K562 (cell line): Measurements from ENCODE around the gene MYO7A. TPM values are rescaled to one million over a fixed set of nuclear protein-coding genes. Genes with fewer than 3 reads are reported as not detected.

Experiments
- ATAC-seq: fragments of 200-7000 bp; cut with Tn5 transposase; 3 replicates; pipeline ENCODE4 v1.9.1; 2020; ENCODE audit warnings: moderate library complexity
- BruUV-seq: library from RNA; stranded (reverse); fragments of 400-500 nt; replicated peaks from 2 replicates; lab custom pipeline; 2021; lab: Mats Ljungman, UMichigan
- CTCF ChIA-PET: fragments of 300-600 bp; formaldehyde crosslinking; extraction: SDS; loops from one replicate; lab custom pipeline; 2021; ENCODE audit warnings: low intra/inter-chr PET ratio; lab: Yijun Ruan, JAX
- POLR2A ChIA-PET: fragments of 300-600, 350-650 bp; sonication (Branson Sonifier 250); formaldehyde crosslinking; extraction: SDS; loops from one replicate; lab custom pipeline; 2021; ENCODE audit warnings: antibody characterized with exemption, inconsistent platforms; lab: Yijun Ruan, JAX
- DNase-seq, 4 experiments: peaks; one replicate each; pipeline versions ENCODE4 v3.0.0 to v3.0.0-alpha.2; 2011 to 2018; ENCODE audit warnings: low spot score in 3 of 4, mixed read lengths in 3 of 4; ENCODE audit errors: extremely low read depth in 1 of 4
- FAIRE-seq: peaks from 2 replicates; lab custom pipeline; 2011; peaks lifted over from hg19 to GRCh38; lab: Jason Lieb, UNC
- H2AFZ ChIP-seq: 2 replicates; pipeline ENCODE4 v1.6.0; 2011; ENCODE audit warnings: low read depth, low read length, control low read depth, inconsistent platforms
- H3K27ac ChIP-seq: fragments of 200-600 bp; 3 replicates; pipeline ENCODE4 v1.8.0; 2011; ENCODE audit warnings: low read depth, mild to moderate bottlenecking, control low read depth, inconsistent platforms, low read length, moderate library complexity, mixed read lengths; ENCODE audit errors: extremely low read depth
- H3K27me3 ChIP-seq, 2 experiments: fragments of 300-600 bp in 1 of 2; 2 replicates in 1 of 2; 3 replicates in 1 of 2; pipeline versions ENCODE4 v1.6.0 to v1.8.0; 2011; ENCODE audit warnings: inconsistent platforms in 2 of 2, low read length in 2 of 2, mild to moderate bottlenecking in 1 of 2, mixed read lengths in 1 of 2, moderate library complexity in 1 of 2; ENCODE audit not compliant: control insufficient read depth in 2 of 2, insufficient read depth in 2 of 2
- H3K36me3 ChIP-seq: fragments of 300-600 bp; 3 replicates; pipeline ENCODE4 v1.8.0; 2011; ENCODE audit warnings: mild to moderate bottlenecking, low read length, inconsistent platforms; ENCODE audit not compliant: control insufficient read depth, insufficient read depth
- H3K4me1 ChIP-seq, 2 experiments: fragments of 200-600 bp in 1 of 2; replicated peaks in 1 of 2; 2 replicates in 1 of 2; 3 replicates in 1 of 2; pipeline versions ENCODE4 v1.5.1 to v1.8.0; 2011; ENCODE audit warnings: inconsistent platforms in 2 of 2, low read length in 2 of 2, mild to moderate bottlenecking in 1 of 2, mixed read lengths in 1 of 2, moderate library complexity in 1 of 2; ENCODE audit not compliant: control insufficient read depth in 2 of 2, insufficient read depth in 2 of 2
- H3K4me2 ChIP-seq: 2 replicates; pipeline ENCODE4 v1.6.1; 2011; ENCODE audit warnings: low read length, control low read depth, inconsistent platforms, mixed read lengths; ENCODE audit not compliant: insufficient read depth
- H3K4me3 ChIP-seq: fragments of 200-600 bp; sonication (generic), shearing (Covaris generic); 2 replicates; pipeline ENCODE4 v1.5.1; 2016; ENCODE audit warnings: control low read depth, inconsistent platforms
- H3K79me2 ChIP-seq: fragments of 200-600 bp; 3 replicates; pipeline ENCODE4 v1.8.0; 2011; ENCODE audit warnings: low read length, inconsistent platforms; ENCODE audit not compliant: control insufficient read depth, insufficient read depth
- H3K9ac ChIP-seq, 2 experiments: 2 replicates each; pipeline versions ENCODE4 v1.6.0 to v1.6.1; 2011; ENCODE audit warnings: low read depth in 2 of 2, low read length in 2 of 2, control low read depth in 1 of 2, inconsistent platforms in 1 of 2, mild to moderate bottlenecking in 1 of 2, mixed read lengths in 1 of 2; ENCODE audit not compliant: insufficient read depth in 1 of 2
- H3K9me1 ChIP-seq: one replicate; pipeline ENCODE4 v1.6.0; 2011; ENCODE audit warnings: inconsistent platforms, mild to moderate bottlenecking, low read length, moderate library complexity; ENCODE audit not compliant: control insufficient read depth, insufficient read depth
- H3K9me3 ChIP-seq: replicated peaks from 2 replicates; pipeline ENCODE4 v1.5.1; 2011; ENCODE audit warnings: low read depth, low read length, inconsistent platforms; ENCODE audit not compliant: control insufficient read depth, insufficient read depth
- H4K20me1 ChIP-seq: replicated peaks from 2 replicates; pipeline ENCODE4 v1.6.1; 2011; ENCODE audit warnings: low read length, inconsistent platforms, mixed read lengths; ENCODE audit not compliant: control insufficient read depth, insufficient read depth
- DEAF1 ChIP-seq: fragments of 450-650 bp; formaldehyde crosslinking; IDR thresholded peaks from 2 replicates; pipeline ENCODE4 v1.4.0; 2020; ENCODE audit warnings: mild to moderate bottlenecking, moderate library complexity
- HOMEZ ChIP-seq: fragments of 250-450 bp; sonication (Bioruptor Pico); IDR thresholded peaks from 2 replicates; pipeline ENCODE4 v1.4.0; 2020; ENCODE audit warnings: mild to moderate bottlenecking, moderate library complexity
- ILK ChIP-seq: fragments of 450-650 bp; IDR thresholded peaks from 2 replicates; pipeline ENCODE4 v1.6.1; 2016; ENCODE audit warnings: missing genetic modification characterization, low read depth, mild to moderate bottlenecking, missing compliant biosample characterization, moderate library complexity, borderline replicate concordance
- KDM5B ChIP-seq: fragments of 200-600 bp; sonication (generic); IDR thresholded peaks from 2 replicates; pipeline ENCODE4 v1.6.1; 2012; ENCODE audit warnings: low read depth, mild to moderate bottlenecking, moderate library complexity, low read length, control low read depth, inconsistent platforms; ENCODE audit not compliant: insufficient replicate concordance
- WGBS: fragments of 100-300 bp; shearing (Covaris generic); methylation state at CpG from one replicate; pipeline ENCODE4 v1.1.6; 2016; ENCODE audit warnings: low coverage, mixed read lengths; ENCODE audit not compliant: insufficient coverage; ENCODE audit errors: missing lambda C conversion rate; 5-methylcytosine and 5-hydroxymethylcytosine counted together
- in situ Hi-C: fragments of 300-500 bp; cut with MboI; formaldehyde crosslinking; loops from 4 replicates; pipeline ENCODE4 v1.15.0; 2018; ENCODE audit warnings: inconsistent platforms, mixed read lengths
- intact Hi-C: fragments of 100-400 bp; cut with micrococcal nuclease; formaldehyde crosslinking; loops from 2 replicates; pipeline ENCODE4 v1.14.2; 2022
- polyA plus RNA-seq, 8 experiments: library from polyadenylated mRNA; depleted of rRNA in 4 of 8; stranded (reverse) in 5 of 8; unstranded in 3 of 8; fragments of >200 nt; fragmentation: Nextera tagmentation in 2 of 8; fragmentation: Illumina TruSeq in 1 of 8; extraction: Ambion mirVana in 2 of 8; extraction: Trizol in 1 of 8; gene quantifications; 2 replicates each; pipeline versions ENCODE4 v1.2.1 to v1.2.3, GENCODE V29; 2011 to 2014; ENCODE audit warnings: inconsistent platforms in 1 of 8, missing spikeins in 1 of 8
- total RNA-seq, 7 experiments: library from RNA; depleted of rRNA in 6 of 7; stranded (reverse); fragments of >200 nt in 6 of 7; fragmentation: Illumina TruSeq in 2 of 7; extraction: Trizol in 2 of 7; gene quantifications; 2 replicates each; pipeline versions ENCODE4 v1.2.1 to v1.2.3, GENCODE V29; 2011 to 2021; ENCODE audit warnings: low replicate concordance in 1 of 7

The MYO7A gene
- total and polyA plus RNA-seq, 9 of the 15 experiments (the other 6 are each of a cell fraction or from before 2014, with no cell fraction given) = 0.01 to 0.11 (median 0.07) TPM; not detected in 1

GRCh38 chr11:77103319-77103718, 24.7 kb upstream of the MYO7A start:
- H2AFZ ChIP-seq = no peak overlapping the region
- H3K4me1 ChIP-seq = peaks cover 0 to 15% of the 10 kb centered on the region in 2 experiments; a peak in 1 of 5 replicates
- TF ChIP-seq ILK (tag) (no peak), KDM5B (no peak), HOMEZ (CRISPR knock-in tag) (no peak), DEAF1 (CRISPR knock-in tag) (no peak)
- no peaks in the 10 kb centered on the region for H3K79me2 ChIP-seq
- H3K9ac ChIP-seq = no peak overlapping the region
- H3K4me3 ChIP-seq = no peak overlapping the region
- intact Hi-C loops (no loop called here), in situ Hi-C loops (loop anchor here (5.0 to 10.0 kb wide), 2 partner anchors 186 to 379 kb away; no protein-coding TSS in a partner anchor)
- CTCF ChIA-PET = no interaction called here
- WGBS = 0% methylated on average over 2 of the region's 2 CpGs
- H3K27me3 ChIP-seq = peaks cover 16 to 79% of the 10 kb centered on the region in 2 experiments; a peak in 4 of 5 replicates
- peaks cover 7% of the 10 kb centered on the region for H3K9me1 ChIP-seq
- ATAC-seq (no peak), DNase-seq (no peak), FAIRE-seq (no peak)
- H3K27ac ChIP-seq = no peak overlapping the region
- H3K4me2 ChIP-seq = no peak overlapping the region
- no TSS peak for BruUV-seq
- H4K20me1 ChIP-seq = peaks cover 18% of the 10 kb centered on the region; the same call in 1 of the 2 replicates
- H3K36me3 ChIP-seq = no peaks in the 10 kb centered on the region
- H3K9me3 ChIP-seq = no peaks in the 10 kb centered on the region
- POLR2A ChIA-PET = no interaction called here
